Endometrial microvascular endothelial cells (primary cell): ENCODE data around the gene GRK3. TPM values are rescaled to one million over a fixed set of nuclear protein-coding genes. Genes with fewer than 3 reads are reported as not detected.

ENCODE experiments used
- in situ Hi-C: cut with HindIII; loops from 2 replicates; pipeline ENCODE4 v1.10.0; 2017; ENCODE audit warnings: low sequenced_read_pairs, low pct_unique_long_range_greater_than_20kb; ENCODE audit errors: inconsistent ontology term
- total RNA-seq: library from RNA; depleted of rRNA; stranded (reverse); fragments of >200 nt; gene quantifications from one replicate; pipeline ENCODE4 v1.2.3, GENCODE V29; 2015; ENCODE audit errors: inconsistent ontology term

GRK3 gene
- total RNA-seq, 1 donor from 2014 or later, result 0.46 TPM

GRCh38 chr22:25741692-25742626, 177.5 kb downstream of the GRK3 start, which contains the start of gene MYO18B:
Gene MYO18B (plus strand): TSS chr22:25742188. CDS start chr22:25761093, 18,905 bp downstream.
- in situ Hi-C loops, result no loop called here

DNA sequence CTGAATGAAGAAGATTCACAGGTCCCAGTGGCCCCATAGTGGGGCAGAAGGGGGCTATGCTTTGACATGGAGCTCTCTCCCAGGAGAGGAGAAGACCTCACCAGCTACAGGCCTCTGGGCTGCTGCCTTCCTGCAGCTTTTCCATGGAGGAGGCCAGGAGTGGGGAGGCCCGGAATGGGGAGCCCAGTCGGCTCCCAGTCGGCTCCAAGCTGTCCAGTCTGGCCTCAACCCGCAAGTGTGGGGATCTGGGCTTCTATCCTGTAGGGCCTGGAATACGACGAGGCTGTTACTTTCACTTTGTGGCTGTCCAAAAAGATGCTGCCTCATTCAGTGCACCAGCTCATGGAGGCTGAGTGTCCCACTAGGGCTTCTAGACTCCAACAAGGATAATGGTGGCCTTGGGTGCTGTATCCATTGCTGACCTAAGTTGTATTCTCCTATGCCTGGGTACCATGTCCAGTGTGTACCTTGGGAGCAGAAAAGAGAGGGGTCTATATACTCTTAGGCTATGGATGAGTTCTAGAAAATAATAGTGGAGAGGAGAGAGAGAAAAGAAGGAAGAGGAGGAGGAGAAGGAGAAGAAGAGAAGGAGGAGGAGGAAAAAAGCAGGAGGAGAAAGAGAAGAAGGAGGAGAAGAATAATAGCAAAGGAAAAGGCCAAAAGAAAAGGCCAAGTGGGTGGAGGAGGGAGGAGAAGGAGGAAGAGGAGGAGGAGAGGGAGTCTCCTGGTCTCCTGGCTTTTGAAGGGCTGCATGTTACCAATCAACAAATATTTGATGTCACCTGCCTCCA, 178.6 kb downstream of the GRK3 start:
- in situ Hi-C loops, result no loop called here

GRCh38 chr22:25744694-25745093, 180.2 kb downstream of the GRK3 start:
- in situ Hi-C loops, result no loop called here

DNA sequence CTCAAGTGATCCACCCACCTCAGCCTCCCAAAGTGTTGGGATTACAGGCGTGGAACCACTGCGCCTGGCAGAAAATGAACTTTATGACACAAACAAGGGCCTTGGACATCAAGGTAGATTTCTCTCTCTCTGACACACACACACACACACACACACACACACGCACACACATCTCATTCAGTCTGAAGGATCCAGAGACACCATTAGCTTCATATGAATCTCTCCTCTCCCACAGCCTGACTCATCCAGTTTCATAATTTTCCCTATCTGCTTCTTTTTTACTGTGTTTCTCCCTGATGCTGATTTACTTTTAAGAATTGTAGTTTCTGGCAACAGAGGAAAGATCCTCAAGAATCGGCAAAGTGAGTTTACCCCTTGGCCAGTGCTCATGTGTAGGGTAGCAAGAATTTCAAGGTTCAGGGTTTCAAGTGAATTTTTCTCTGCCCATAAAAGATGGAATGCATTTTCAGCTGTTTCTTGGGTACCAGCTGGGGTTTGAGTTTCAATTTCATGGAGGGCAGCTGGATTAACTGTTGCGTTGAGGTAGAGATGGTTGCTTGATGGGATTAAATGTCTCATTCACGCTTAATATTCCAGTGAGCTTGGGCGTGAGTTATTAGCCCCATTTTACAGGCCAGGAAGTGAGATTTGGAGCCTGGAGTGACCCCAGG, 181.0 kb downstream of the GRK3 start:
- in situ Hi-C loops, result no loop called here

GRCh38 chr22:25746012-25746373, 181.5 kb downstream of the GRK3 start:
- in situ Hi-C loops, result no loop called here

DNA sequence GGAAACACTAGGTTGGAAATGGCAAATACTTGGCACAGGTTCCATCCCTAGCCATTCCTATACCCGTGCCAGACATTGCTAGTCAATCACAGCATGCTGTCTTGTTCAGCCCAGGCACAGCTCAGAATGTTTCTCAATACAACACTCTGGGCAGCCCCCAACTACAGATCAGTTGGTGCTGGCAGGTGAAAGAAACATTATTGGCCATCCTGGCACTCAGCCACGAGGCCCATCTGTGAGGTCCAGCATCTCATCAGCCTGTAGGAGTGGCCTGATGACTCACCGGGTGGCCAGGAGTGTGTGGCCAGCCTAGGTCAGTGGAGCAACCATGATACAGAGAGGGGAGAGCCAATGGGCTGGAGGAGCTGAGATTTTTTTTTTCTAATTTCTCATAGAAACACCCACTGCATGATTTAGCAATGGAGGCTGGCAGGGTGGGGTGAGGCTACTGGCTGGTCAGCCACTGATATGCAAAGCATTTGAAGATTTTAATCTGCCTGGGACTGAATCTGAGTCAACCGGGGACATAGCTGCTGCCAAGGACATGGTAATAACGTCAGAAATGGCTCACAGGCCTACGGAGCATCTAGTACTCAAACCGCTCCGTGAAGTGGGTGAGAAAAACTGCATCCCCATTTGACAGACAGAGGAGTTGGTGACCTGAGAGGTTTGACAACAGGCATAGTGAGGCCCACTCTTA, 182.9 kb downstream of the GRK3 start:
- in situ Hi-C loops, result no loop called here

GRCh38 chr22:25748140-25748539, 183.7 kb downstream of the GRK3 start:
- in situ Hi-C loops, result no loop called here

GRCh38 chr22:25748704-25749103, 184.2 kb downstream of the GRK3 start:
- in situ Hi-C loops, result no loop called here

- in situ Hi-C loops, result no loop called here
Measured at GRCh38 chr22:25749420-25750169, 185.1 kb downstream of the GRK3 start.

DNA sequence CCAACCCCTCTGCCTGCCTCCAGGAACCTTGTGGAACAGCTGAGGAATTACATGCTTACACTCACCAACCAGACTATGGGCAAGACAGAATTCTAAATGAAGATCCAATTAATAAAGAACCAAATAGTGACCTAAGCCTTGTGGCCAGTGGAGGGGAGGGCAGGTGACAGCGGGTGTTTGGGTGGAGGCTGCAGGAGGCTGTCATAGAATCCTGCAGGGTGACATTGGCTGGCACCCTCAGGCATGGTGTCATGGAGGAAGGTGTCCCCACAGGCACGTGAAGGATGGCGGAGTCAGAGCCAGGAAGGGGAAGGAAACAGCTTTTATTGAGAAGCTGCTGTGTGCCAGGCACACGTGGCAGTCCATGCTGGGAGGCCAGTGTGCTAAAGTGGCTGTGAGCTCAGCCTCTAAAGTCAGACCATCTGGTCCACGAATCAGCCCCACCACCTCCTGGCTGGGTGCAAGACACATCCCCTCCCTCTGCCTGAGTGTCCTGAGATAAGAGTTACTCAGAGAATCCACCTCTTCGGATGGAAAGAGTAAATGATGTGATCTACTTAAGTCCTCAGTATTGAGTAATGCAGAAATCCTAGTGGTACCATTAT, 186.2 kb downstream of the GRK3 start:
- in situ Hi-C loops, result no loop called here

DNA sequence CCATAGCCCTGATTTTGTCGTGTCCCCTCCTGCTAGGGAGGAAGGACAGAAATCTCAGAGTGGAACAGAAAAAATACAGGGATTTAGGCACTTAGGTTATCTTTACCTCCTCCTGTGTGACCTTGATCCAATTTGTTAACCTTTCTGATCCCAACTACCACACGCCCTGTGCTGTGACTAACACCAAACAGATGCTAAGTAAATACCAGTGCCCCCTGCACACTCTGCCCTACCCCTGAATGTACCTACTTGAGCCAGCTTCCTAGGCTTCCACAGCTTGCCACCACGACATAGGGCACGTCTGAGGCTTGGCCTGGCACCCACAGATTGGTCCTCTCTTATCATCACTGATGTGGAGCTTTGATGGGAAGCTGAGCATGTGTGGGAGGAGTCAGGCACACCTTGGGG, 186.7 kb downstream of the GRK3 start:
- in situ Hi-C loops, result no loop called here

- in situ Hi-C loops, result no loop called here
Measured at GRCh38 chr22:25752615-25753214, 188.2 kb downstream of the GRK3 start.

DNA sequence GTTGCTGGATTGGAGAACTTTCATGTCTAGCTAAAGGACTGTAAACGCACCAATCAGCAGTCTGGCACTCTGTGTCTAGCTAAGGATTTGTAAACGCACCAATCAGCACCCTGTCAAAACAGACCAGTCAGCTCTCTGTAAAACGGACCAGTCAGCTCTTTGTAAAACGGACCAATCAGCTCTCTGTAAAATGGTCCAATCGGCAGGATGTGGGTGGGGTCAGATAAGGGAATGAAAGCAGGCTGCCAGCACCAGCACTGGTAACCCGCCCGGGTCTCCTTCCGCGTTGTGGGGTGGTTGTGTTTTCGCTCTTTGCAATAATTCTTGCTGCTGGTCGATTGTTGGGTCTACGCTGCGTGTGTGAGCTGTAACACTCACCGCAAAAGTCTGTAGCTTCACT, 188.8 kb downstream of the GRK3 start:
- in situ Hi-C loops, result no loop called here

DNA sequence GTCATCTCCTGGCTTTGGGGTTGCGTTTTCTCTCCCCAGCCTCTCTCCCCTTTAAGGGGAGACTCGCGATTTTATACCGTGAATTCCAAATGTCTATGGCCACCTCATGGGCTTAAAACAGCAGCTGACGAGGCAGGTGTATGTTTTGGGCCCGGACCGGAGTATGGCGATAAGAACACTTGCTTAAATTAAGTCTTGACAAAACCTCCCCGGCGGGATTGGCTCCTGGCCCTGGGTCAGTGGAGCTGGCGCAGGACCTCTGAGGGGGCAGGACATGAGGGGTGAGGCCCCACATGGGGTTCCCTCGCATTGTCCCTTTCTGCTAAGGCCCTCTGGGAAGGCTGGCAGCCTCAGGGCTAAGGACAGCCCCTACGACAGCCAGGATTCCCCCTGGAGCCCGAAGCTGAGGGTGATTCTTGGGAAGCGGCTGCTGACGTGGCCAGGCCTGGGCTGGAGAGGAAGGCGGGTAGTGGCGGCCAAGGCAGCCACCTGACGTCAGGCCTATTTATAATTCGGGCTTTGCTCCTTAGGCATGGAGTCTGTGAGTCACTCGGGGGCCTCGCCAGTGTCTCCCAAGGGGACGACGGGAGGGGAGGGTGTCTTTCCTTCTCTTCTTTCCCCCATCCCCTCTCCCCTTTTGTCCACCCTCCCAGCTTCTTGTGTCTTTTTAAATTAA, 190.2 kb downstream of the GRK3 start:
- in situ Hi-C loops, result no loop called here

- in situ Hi-C loops, result no loop called here
Measured at GRCh38 chr22:25757686-25758085, 193.2 kb downstream of the GRK3 start.

- in situ Hi-C loops, result no loop called here
Measured at GRCh38 chr22:25758316-25758715, 193.8 kb downstream of the GRK3 start.

- in situ Hi-C loops, result no loop called here
Measured at GRCh38 chr22:25759825-25760231, 195.4 kb downstream of the GRK3 start.
